GM23248 (cell line): Measurements from ENCODE around the gene APBA2. TPM values are rescaled to one million over a fixed set of nuclear protein-coding genes. Genes with fewer than 3 reads are reported as not detected.

Source experiments
- DNase-seq: peaks from one replicate; pipeline ENCODE4 v3.0.0-alpha.2; 2015
- H2AFZ ChIP-seq: fragments of 200-600 bp; sonication (generic); 2 replicates; pipeline ENCODE4 v1.6.1; 2016; ENCODE audit warnings: antibody characterized with exemption
- H3F3A ChIP-seq: fragments of 200-600 bp; sonication (generic); 2 replicates; pipeline ENCODE4 v1.6.1; 2016; ENCODE audit warnings: mild to moderate bottlenecking, antibody characterized with exemption, mixed run types; ENCODE audit not compliant: insufficient read depth
- H3K27ac ChIP-seq: fragments of 200-600 bp; sonication (generic); 2 replicates; pipeline ENCODE4 v1.5.1; 2016; ENCODE audit warnings: mild to moderate bottlenecking
- H3K27me3 ChIP-seq: fragments of 200-600 bp; sonication (generic); replicated peaks from 2 replicates; pipeline ENCODE4 v1.6.1; 2016; ENCODE audit warnings: mild to moderate bottlenecking; ENCODE audit not compliant: insufficient read depth
- H3K36me3 ChIP-seq: fragments of 200-600 bp; sonication (generic); 2 replicates; pipeline ENCODE4 v1.6.1; 2016; ENCODE audit warnings: low read depth, mild to moderate bottlenecking
- H3K4me1 ChIP-seq: fragments of 200-600 bp; sonication (generic); 2 replicates; pipeline ENCODE4 v1.6.1; 2016; ENCODE audit warnings: mild to moderate bottlenecking; ENCODE audit not compliant: insufficient read depth
- H3K4me2 ChIP-seq: fragments of 200-600 bp; sonication (generic); one replicate; pipeline ENCODE4 v1.6.1; 2016; ENCODE audit warnings: mild to moderate bottlenecking; ENCODE audit not compliant: unreplicated experiment
- H3K4me3 ChIP-seq: fragments of 200-600 bp; sonication (generic); 2 replicates; pipeline ENCODE4 v1.5.1; 2016; ENCODE audit warnings: mild to moderate bottlenecking
- H3K79me2 ChIP-seq: fragments of 200-600 bp; sonication (generic); 2 replicates; pipeline ENCODE4 v1.6.1; 2016; ENCODE audit warnings: mild to moderate bottlenecking; ENCODE audit not compliant: insufficient read depth
- H3K9ac ChIP-seq: fragments of 200-600 bp; sonication (generic); 2 replicates; pipeline ENCODE4 v1.6.1; 2016; ENCODE audit warnings: mild to moderate bottlenecking
- H3K9me2 ChIP-seq: fragments of 200-600 bp; sonication (generic); 2 replicates; pipeline ENCODE4 v1.6.1; 2016; ENCODE audit warnings: mixed run types, mild to moderate bottlenecking, moderate library complexity; ENCODE audit not compliant: insufficient read depth
- H3K9me3 ChIP-seq: fragments of 200-600 bp; sonication (generic); one replicate; pipeline ENCODE4 v1.6.1; 2017; ENCODE audit warnings: low read depth
- H4K20me1 ChIP-seq: fragments of 200-600 bp; sonication (generic); 2 replicates; pipeline ENCODE4 v1.6.0; 2016; ENCODE audit not compliant: insufficient read depth
- EZH2 ChIP-seq: fragments of 200-600 bp; sonication (generic); IDR thresholded peaks from 2 replicates; pipeline ENCODE4 v1.6.1; 2018; ENCODE audit warnings: antibody characterized with exemption, mild to moderate bottlenecking; ENCODE audit not compliant: insufficient read depth, poor library complexity, severe bottlenecking
- EZH2phosphoT487 ChIP-seq: fragments of 200-600 bp; sonication (generic); IDR thresholded peaks from 2 replicates; pipeline ENCODE4 v1.6.1; 2018; ENCODE audit warnings: antibody characterized with exemption, moderate library complexity, mild to moderate bottlenecking, low read depth; ENCODE audit not compliant: insufficient read depth
- whole genome bisulfite sequencing, 2 experiments: methylation state at CpG; one replicate each; pipeline ENCODE4 v1.1.6; 2015 to 2017; ENCODE audit warnings: low lambda C conversion rate in 2 of 2, low coverage in 1 of 2; ENCODE audit errors: missing lambda C conversion rate in 2 of 2; 5-methylcytosine and 5-hydroxymethylcytosine counted together
- in situ Hi-C: fragments of 300-500 bp; cut with MboI; formaldehyde crosslinking; loops from 2 replicates; pipeline ENCODE4 v1.15.0; 2020
- polyA plus RNA-seq: library from polyadenylated mRNA; unstranded; fragments of >200 nt; fragmentation: Nextera tagmentation; extraction: Ambion mirVana; gene quantifications from 2 replicates; pipeline ENCODE4 v1.2.1, GENCODE V29; 2016
- total RNA-seq: library from RNA; depleted of rRNA; stranded (reverse); fragments of >200 nt; shearing (Covaris generic); gene quantifications from 2 replicates; pipeline ENCODE4 v1.2.3, GENCODE V29; 2014

Gene APBA2
- total and polyA plus RNA-seq, 2 experiments from 2014 or later = 0.23 to 0.65 TPM

DNA sequence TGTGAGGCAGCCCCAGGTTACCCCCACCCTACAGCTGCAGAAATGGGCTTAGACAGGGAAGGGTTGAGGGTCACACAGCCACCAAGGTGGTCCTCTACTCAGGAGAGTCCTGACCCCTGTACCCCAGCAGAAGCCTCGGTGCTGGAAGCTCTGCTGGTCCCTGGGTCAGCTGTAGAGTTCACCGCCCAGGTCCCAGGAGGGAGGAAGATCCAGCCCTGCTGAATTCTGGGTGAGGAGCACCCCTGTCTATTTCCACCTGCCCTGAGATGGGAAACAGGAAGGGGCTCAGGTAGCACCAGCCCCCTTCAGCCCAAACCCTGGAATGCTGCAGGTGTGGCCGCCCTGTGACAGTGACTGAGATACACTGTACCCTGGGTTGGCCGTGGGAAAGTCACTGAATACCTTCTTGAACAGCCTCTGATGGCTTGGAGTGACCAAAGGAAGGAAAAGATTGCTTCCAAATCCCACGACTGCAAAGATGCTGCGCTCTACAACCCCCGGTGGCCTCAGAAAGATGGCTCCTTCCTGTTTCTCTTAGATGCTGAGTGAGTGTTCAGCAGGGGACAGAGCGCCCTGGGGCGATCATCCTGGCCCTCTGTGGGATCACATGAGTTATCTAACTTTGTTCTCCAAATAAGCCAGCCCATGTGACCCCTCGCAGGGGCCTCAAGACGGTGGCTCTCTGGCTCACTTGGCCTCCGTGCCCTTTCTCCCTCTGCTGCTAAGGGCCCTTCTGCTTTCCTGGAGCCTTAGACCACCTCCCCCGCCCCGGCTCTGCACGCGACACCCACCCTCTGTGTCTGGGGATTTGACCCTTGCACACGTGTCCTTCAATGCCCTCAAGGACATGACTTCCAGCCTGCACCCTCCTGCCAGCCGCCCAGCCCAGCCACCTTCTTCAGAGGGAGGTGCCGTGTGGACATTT, 242.0 kb downstream of the APBA2 start:
- no peak overlapping the region for H3K9ac ChIP-seq
- H3K79me2 ChIP-seq = no peaks in the 10 kb centered on the region
- no peak overlapping the region for H3K27ac ChIP-seq
- WGBS, 2 experiments = 52 to 63% methylated on average over 14 to 19 of the region's 19 CpGs
- TF ChIP-seq EZH2 (no peak), EZH2phosphoT487 (no peak)
- H4K20me1 ChIP-seq = no peaks in the 10 kb centered on the region
- H3K27me3 ChIP-seq = peaks cover 3% of the 10 kb centered on the region; the same call in 1 of the 2 replicates
- no peak overlapping the region for H2AFZ ChIP-seq
- H3K9me3 ChIP-seq = no peaks in the 10 kb centered on the region
- no peaks in the 10 kb centered on the region for H3K4me1 ChIP-seq
- no peaks in the 10 kb centered on the region for H3F3A ChIP-seq
- no peaks in the 10 kb centered on the region for H3K9me2 ChIP-seq
- H3K4me2 ChIP-seq = no peak overlapping the region
- no peak overlapping the region for H3K4me3 ChIP-seq
- no peak for DNase-seq
- in situ Hi-C loops = no loop called here
- H3K36me3 ChIP-seq = no peaks in the 10 kb centered on the region

GRCh38 chr15:29128671-29129070, 242.9 kb downstream of the APBA2 start:
- H3K4me1 ChIP-seq = no peaks in the 10 kb centered on the region
- H2AFZ ChIP-seq = no peak overlapping the region
- no peaks in the 10 kb centered on the region for H3K79me2 ChIP-seq
- no peak for DNase-seq
- H3K27me3 ChIP-seq = peaks cover 3% of the 10 kb centered on the region; the same call in 1 of the 2 replicates
- no peaks in the 10 kb centered on the region for H3F3A ChIP-seq
- no peaks in the 10 kb centered on the region for H3K9me3 ChIP-seq
- TF ChIP-seq EZH2phosphoT487 (no peak), EZH2 (no peak)
- no peak overlapping the region for H3K4me3 ChIP-seq
- H3K9ac ChIP-seq = no peak overlapping the region
- in situ Hi-C loops = no loop called here
- H3K9me2 ChIP-seq = no peaks in the 10 kb centered on the region
- 69 to 78% methylated on average over 8 to 11 of the region's 11 CpGs for WGBS, 2 experiments
- H4K20me1 ChIP-seq = no peaks in the 10 kb centered on the region
- no peaks in the 10 kb centered on the region for H3K36me3 ChIP-seq
- H3K27ac ChIP-seq = no peak overlapping the region
- H3K4me2 ChIP-seq = no peak overlapping the region

- Histone ChIP-seq H3K27ac (no peak overlapping the region), H3K4me3 (no peak overlapping the region), H3K4me2 (no peak overlapping the region), H3K9ac (no peak overlapping the region), H3K79me2 (no peaks in the 10 kb centered on the region), H2AFZ (no peak overlapping the region), H3K9me2 (no peaks in the 10 kb centered on the region), H3K4me1 (no peaks in the 10 kb centered on the region), H3K27me3 (peaks cover 3% of the 10 kb centered on the region; the same call in 1 of the 2 replicates), H3F3A (no peaks in the 10 kb centered on the region), H3K9me3 (no peaks in the 10 kb centered on the region), H3K36me3 (no peaks in the 10 kb centered on the region), H4K20me1 (no peaks in the 10 kb centered on the region)
- no peak for DNase-seq
- 69 to 80% methylated on average over 10 of the region's 10 CpGs for WGBS, 2 experiments
- in situ Hi-C loops = no loop called here
- TF ChIP-seq EZH2phosphoT487 = no peak
- no peak for TF ChIP-seq EZH2
Measured at GRCh38 chr15:29129221-29129620, 243.4 kb downstream of the APBA2 start.

DNA sequence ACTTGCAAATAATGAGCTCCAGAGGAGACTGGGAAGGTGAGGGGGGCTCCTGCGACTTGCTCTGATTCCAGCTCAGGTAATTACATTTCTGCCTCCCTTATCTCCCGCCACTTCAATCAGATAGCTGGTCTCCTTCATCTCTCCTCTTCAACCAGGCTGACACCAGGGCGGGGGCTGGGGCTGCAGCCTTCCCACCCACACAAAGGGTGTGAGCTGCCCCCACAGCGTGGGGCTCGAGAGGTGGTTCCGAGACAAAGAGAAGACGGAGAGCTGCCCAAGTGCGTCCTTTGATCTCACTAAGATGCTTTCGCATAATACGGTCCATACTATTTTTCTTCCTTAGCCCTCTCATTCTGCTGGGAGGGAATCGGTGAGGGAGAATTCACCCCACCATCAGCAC, 244.2 kb downstream of the APBA2 start:
- H3K79me2 ChIP-seq = no peaks in the 10 kb centered on the region
- H3K4me3 ChIP-seq = no peak overlapping the region
- no peaks in the 10 kb centered on the region for H3K36me3 ChIP-seq
- TF ChIP-seq EZH2 (no peak), EZH2phosphoT487 (no peak)
- H3K9ac ChIP-seq = no peak overlapping the region
- no peaks in the 10 kb centered on the region for H3K4me1 ChIP-seq
- in situ Hi-C loops = loop anchor here (5.0 kb wide), 1 partner anchor 52 kb away; no protein-coding TSS in a partner anchor
- no peak overlapping the region for H2AFZ ChIP-seq
- H3K9me3 ChIP-seq = no peaks in the 10 kb centered on the region
- H3K9me2 ChIP-seq = no peaks in the 10 kb centered on the region
- H4K20me1 ChIP-seq = no peaks in the 10 kb centered on the region
- peaks cover 3% of the 10 kb centered on the region; the same call in 1 of the 2 replicates for H3K27me3 ChIP-seq
- H3K4me2 ChIP-seq = no peak overlapping the region
- 52 to 53% methylated on average over 11 of the region's 11 CpGs for WGBS, 2 experiments
- no peak for DNase-seq
- H3K27ac ChIP-seq = no peak overlapping the region
- H3F3A ChIP-seq = no peaks in the 10 kb centered on the region
